GM19043 (cell line): Measurements from ENCODE around the gene WASF2.

Experiments used
- ATAC-seq: cut with Tn5 transposase; IDR thresholded peaks from one replicate; pipeline ENCODE4 v1.9.1; 2021; ENCODE audit warnings: low read depth; ENCODE audit not compliant: unreplicated experiment

WASF2 gene

DNA sequence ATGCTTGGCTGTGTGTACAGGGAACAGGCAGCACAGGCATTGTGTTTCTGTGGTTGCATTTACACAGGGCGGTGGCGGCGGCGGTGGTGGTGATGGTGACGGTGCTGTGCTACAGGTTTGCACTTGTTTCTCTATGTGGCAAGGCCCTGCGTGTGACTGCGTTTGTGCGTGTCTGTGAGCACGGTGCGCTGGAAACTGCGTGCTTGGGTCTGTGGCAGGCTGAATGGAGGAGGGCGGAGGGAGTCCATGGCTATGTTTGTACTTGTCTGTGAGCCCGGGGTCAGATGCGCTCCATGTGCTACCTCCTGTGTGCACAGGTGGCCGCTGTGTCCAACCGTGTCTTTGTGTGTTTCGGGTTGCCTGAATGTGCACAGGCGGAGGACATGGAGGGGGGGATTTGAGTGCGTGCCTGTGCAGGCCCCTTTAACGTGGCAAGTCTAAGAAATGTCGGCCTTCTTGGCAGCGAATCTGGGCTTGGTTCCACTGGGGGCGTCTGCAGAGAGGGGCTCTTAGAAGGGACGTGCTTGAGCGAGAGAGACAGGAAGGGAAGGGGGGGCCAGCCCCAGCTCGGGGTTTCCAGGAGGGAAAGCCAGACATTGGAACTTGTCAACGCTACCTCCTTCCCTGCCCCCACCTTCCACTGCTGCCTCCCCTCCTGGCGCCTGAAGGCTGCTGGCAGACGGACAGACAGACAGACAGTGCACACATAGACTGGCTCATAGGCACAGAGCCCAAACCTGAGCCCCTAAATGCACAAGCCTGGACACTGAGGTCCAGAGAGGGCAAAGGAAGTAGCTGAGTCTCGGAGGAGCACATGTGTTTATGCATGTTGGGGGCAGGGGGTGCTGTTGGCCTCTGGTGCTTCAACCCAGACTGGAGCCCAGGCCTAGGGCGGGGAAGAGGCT, 32.7 kb upstream of the WASF2 start:
- no peak for ATAC-seq

GRCh38 chr1:27521861-27522431, 32.0 kb upstream of the WASF2 start:
- ATAC-seq: no peak

DNA sequence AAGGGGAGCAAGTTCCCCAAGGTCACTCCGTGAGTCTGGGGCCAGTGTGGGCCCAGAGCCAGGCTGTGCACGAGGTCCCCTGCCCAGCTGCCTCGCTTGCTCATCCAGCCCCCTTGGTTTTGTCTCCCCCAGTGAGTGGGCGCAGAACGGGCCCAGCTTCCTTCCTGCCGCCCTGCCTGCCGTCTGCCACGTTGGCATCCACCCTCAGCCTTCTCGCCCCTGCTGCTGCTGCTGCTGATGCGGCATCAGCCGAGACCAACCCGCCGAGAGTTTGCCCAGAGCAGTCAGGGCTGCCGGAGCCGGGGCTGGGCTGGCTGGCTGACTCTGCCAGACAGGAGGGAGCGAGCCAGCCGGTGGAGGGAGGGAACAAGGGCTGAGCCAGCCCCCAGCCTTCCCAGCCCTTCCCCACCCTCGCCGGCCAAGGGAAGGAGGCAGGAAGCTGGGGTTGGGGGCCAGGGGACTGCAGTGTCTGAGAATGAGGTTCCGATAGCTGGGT, 31.4 kb upstream of the WASF2 start:
- ATAC-seq: no peak

- ATAC-seq: no peak
Measured at GRCh38 chr1:27520651-27521050, 30.7 kb upstream of the WASF2 start.

- ATAC-seq: no peak
Measured at GRCh38 chr1:27519331-27520258, 29.6 kb upstream of the WASF2 start.

- ATAC-seq: no peak
Measured at GRCh38 chr1:27518808-27519207, 28.8 kb upstream of the WASF2 start.

GRCh38 chr1:27517907-27518718, 28.1 kb upstream of the WASF2 start:
- ATAC-seq: no peak

DNA sequence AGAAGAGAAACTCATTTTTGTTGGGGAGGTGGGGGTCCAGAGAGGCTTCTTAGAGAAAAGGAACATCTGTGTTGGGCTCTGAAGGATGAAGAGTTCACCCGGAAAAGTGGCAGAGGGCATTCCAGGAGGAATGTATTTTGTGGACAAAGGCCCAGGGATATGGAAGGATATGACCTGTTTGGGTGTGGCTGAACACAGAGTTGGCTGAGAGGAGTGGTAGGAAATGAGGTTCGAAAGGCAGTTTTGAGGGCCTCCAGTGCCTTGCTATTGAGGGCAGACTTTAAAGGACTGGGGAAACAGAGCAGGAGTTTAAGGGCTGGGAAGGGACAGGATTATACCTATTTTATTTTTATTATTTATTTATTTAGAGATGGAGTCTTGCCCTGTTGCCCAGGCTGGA, 27.3 kb upstream of the WASF2 start:
- no peak for ATAC-seq

- no peak for ATAC-seq
Measured at GRCh38 chr1:27515626-27516025, 25.7 kb upstream of the WASF2 start.

- no peak for ATAC-seq
Measured at GRCh38 chr1:27513958-27514357, 24.0 kb upstream of the WASF2 start.

DNA sequence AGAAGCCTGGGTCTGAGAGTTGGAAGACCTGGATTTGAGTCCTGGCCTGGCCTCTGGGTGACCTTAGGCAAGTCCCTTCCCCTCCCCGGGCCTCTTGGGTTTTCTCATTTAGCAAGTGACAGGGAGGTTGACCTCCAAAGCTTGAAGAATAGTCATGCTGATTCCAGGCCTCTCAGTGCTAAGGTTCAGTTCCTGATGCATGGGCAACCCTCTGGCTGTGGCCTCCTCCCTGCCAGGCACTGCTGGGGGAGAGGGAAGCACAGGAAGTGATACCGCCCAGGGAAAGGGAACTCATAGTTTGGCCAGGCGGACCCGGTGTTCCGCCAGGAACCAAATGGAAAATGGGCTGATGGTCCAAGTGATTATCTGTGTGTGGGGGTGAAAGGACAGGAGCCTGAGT, 23.6 kb upstream of the WASF2 start:
- no peak for ATAC-seq

DNA sequence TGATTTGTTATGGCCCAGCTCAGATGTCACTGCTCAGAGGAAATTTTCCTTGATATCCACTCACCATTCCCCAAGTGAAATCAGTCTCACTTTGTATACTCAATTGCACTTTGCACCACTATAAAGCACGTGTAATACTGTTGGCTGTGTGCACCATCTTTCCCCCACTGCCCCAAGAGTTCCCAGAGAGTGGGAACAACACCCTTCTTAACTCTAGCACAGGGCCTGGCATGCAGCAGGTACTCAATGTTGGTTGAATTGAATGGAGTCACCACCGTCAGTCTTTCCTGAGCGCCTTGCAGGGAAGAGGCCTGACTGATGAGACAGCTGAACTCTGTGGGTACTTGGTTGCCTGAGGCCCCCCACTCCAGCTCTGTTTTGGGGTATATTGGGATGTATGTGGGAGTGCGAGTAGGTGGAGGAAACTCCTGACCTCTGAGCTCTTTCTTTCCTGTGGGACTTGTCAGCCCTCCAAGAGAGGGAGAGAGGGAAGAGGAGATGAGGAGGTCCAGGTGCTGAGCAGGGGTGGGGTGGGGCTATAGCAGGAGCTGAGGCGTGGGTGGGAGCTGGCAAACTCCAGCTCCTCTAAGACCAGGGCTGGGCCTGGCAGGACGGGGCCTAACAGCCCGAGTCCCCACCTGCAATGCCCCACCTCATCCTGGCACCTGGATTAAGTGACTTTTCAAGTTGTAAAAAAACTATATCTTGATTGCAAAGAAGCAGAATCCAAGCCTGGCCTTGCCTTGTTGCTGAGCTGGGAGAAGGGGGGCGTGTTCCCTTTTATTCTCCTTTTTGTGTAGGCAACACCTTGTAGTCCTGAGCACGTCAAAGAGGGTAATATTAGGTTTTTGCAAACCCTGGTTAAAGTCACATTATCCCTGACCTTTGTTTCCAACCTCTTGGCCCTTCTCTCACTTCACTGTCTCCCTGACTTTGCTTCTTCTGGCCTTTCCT, 19.4 kb upstream of the WASF2 start:
- no peak for ATAC-seq

DNA sequence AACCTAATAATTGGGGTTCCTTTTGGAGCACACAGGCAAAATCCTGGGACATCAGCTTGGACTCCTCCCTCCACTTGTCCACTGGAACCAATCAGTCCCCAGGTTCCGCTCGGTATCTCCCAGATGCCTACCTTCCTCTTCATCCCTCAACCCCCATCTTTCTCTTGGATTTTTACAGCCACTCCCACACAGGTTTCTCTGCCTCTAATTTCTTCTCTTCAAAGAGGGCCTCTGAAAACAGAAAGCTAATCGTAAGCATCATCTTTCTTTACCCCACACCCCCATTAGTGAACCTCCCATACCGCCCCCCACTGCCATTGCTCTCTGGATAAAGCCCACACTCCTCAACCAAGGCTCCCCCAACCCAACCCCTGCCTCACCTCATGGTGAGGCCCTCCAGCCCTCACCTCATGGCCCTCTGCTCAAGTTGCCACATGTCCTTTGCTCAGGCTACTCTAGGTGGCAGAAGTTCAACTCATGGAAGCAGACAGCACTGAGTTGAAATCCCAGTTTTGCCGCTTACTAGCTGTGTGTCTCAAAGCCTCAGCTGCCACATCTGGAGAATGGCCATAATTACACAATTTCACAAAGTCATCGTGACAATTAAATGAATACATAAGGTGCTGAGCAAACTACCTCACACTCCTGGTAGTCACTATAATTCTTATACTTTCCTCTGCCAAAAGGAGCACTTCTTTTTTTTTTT, 18.1 kb upstream of the WASF2 start:
- no peak for ATAC-seq

- no peak for ATAC-seq
Measured at GRCh38 chr1:27506703-27507102, 16.7 kb upstream of the WASF2 start.

- no peak for ATAC-seq
Measured at GRCh38 chr1:27505420-27505680, 15.4 kb upstream of the WASF2 start.

GRCh38 chr1:27504588-27505419, 14.8 kb upstream of the WASF2 start:
- ATAC-seq: no peak

- no peak for ATAC-seq
Measured at GRCh38 chr1:27503844-27504587, 14.0 kb upstream of the WASF2 start.
